ENCODE results near the gene CALR.

The CALR gene

GRCh38 chr19:12969292-12969988 is 31.0 kb downstream of the CALR start, which contains the start of gene DAND5 (continued):
- 0 out of 2 replicates have a peak, but pooled peaks have one; percentile 47 for TF ChIP-seq PRDM10 (tag by site-specific recombination; IDR thresholded peaks at IDR 0.05)

GRCh38 chr19:12970070-12970820 is 31.8 kb downstream of the CALR start:
- TF ChIP-seq FEZF1 (tag by site-specific recombination; IDR thresholded peaks at IDR 0.05) (no peak), TCF7L2 (IDR thresholded peaks at IDR 0.05; ENCODE audit: borderline replicate concordance, low read depth, low read length) (no peak), ZNF175 (tag by site-specific recombination; IDR thresholded peaks at IDR 0.05) (no peak), ZNF174 (tag by site-specific recombination; IDR thresholded peaks at IDR 0.05) (no peak), ZNF544 (tag by site-specific recombination; IDR thresholded peaks at IDR 0.05) (no peak), ZNF610 (tag by site-specific recombination; IDR thresholded peaks at IDR 0.05; ENCODE audit: borderline replicate concordance) (no peak), ZNF16 (tag by site-specific recombination; IDR thresholded peaks at IDR 0.05; ENCODE audit: low read depth) (peak; percentile 98), ZNF274 (IDR thresholded peaks at IDR 0.05; ENCODE audit: low read length) (no peak), ZNF274 (tag by site-specific recombination; IDR thresholded peaks at IDR 0.05; ENCODE audit: borderline replicate concordance) (no peak), ZNF624 (tag by site-specific recombination; IDR thresholded peaks at IDR 0.05) (no peak), KLF16 (tag by site-specific recombination; IDR thresholded peaks at IDR 0.05) (no peak), ZNF214 (tag by site-specific recombination; IDR thresholded peaks at IDR 0.05; ENCODE audit: borderline replicate concordance) (no peak), ZNF561 (tag by site-specific recombination; IDR thresholded peaks at IDR 0.05; ENCODE audit: borderline replicate concordance) (no peak), EGR2 (tag by site-specific recombination; IDR thresholded peaks at IDR 0.05; ENCODE audit: low read depth) (peak; percentile 70), PRDM1 (tag by site-specific recombination; IDR thresholded peaks at IDR 0.05) (peak; percentile 97), GLI2 (tag by site-specific recombination; IDR thresholded peaks at IDR 0.05; ENCODE audit: borderline replicate concordance, low read depth) (no peak), ZFHX2 (tag by site-specific recombination; conservative IDR thresholded peaks at IDR 0.05) (peak; percentile 44; the same call in 1 of the 2 replicates), ZSCAN30 (tag by site-specific recombination; IDR thresholded peaks at IDR 0.05) (no peak), ZNF366 (tag by site-specific recombination; conservative IDR thresholded peaks at IDR 0.05) (peak; percentile 93), ZNF777 (tag by site-specific recombination; IDR thresholded peaks at IDR 0.05; ENCODE audit: borderline replicate concordance) (no peak), ZBTB26 (tag by site-specific recombination; optimal IDR thresholded peaks at IDR 0.05) (no peak), ZNF449 (tag by site-specific recombination; IDR thresholded peaks at IDR 0.05) (no peak), ZNF571 (tag by site-specific recombination; IDR thresholded peaks at IDR 0.05) (no peak)
- ChIA-PET POLR2A (interaction anchor here (0.6 kb wide), 1 partner anchor 38 kb away, joined by 5 read pairs; no protein-coding TSS in a partner anchor), CTCF (interaction anchor here (0.6 kb wide), 1 partner anchor 159 kb away, joined by 3 read pairs; no protein-coding TSS in a partner anchor)
- no peaks in the 10 kb centered on the region for H3K9me3 ChIP-seq (ENCODE audit: control insufficient read depth, insufficient read depth, low read depth, low read length)
- no peaks in the 10 kb centered on the region for H3K36me3 ChIP-seq (ENCODE audit: control insufficient read depth in 2 of 2, insufficient read depth in 1 of 2, low read length in 2 of 2)
- H3K4me1 ChIP-seq (ENCODE audit: control insufficient read depth, insufficient read depth, low read length): no peaks in the 10 kb centered on the region
- no peak overlapping the region for H3K4me3 ChIP-seq (ENCODE audit: low read depth, low read length)
- no peak overlapping the region for H3K27ac ChIP-seq (ENCODE audit: extremely low read depth, low read depth, low read length)
